Effector memory CD8-positive, alpha-beta T cell (primary cell): ENCODE results near the gene RAB15.
A peak's percentile ranks its signal among the peaks of the same experiment; 100 is the strongest.

Source experiments
- ATAC-seq: fragments of 150-1000 bp; cut with Tn5 transposase; replicated peaks from 2 replicates; pipeline ENCODE4 v1.10.0; 2021; ENCODE audit warnings: mild to moderate bottlenecking, moderate library complexity
- DNase-seq, 3 experiments: peaks; one replicate each; pipeline ENCODE4 v3.0.0; 2021
- H3K27ac Mint-ChIP-seq, 2 donors: one replicate each; pipeline ENCODE4 v1.8.0; 2022; ENCODE audit warnings: mild to moderate bottlenecking in 2 of 2, mixed read lengths in 2 of 2, moderate library complexity in 2 of 2
- H3K27me3 Mint-ChIP-seq, 2 donors: one replicate each; pipeline ENCODE4 v1.8.0; 2022; ENCODE audit warnings: mixed read lengths in 2 of 2
- H3K36me3 Mint-ChIP-seq: one replicate; pipeline ENCODE4 v1.8.0; 2022; ENCODE audit warnings: mild to moderate bottlenecking, moderate library complexity, mixed read lengths; ENCODE audit not compliant: insufficient read depth
- H3K4me1 Mint-ChIP-seq, 2 donors: one replicate each; pipeline ENCODE4 v1.8.0; 2022; ENCODE audit warnings: low read depth in 2 of 2, mixed read lengths in 2 of 2
- H3K4me3 Mint-ChIP-seq, 2 donors: one replicate each; pipeline ENCODE4 v1.8.0; 2022; ENCODE audit warnings: mild to moderate bottlenecking in 2 of 2, mixed read lengths in 2 of 2, moderate library complexity in 2 of 2
- H3K9me3 Mint-ChIP-seq, 2 donors: one replicate each; pipeline ENCODE4 v1.8.0; 2022; ENCODE audit warnings: mixed read lengths in 2 of 2

The RAB15 gene

GRCh38 chr14:64979336-64980074 is 7.4 kb upstream of the RAB15 start:
- Mint-ChIP-seq H3K4me3 (no peak overlapping the region), H3K27me3 (peaks cover 7 to 10% of the 10 kb centered on the region in 2 donors), H3K9me3 (no peaks in the 10 kb centered on the region), H3K27ac (no peak overlapping the region), H3K36me3 (no peaks in the 10 kb centered on the region), H3K4me1 (peaks cover 7 to 8% of the 10 kb centered on the region in 2 donors)
- ATAC-seq = no peak
- DNase-seq = no peak

- H3K27ac Mint-ChIP-seq = no peak overlapping the region
- H3K9me3 Mint-ChIP-seq = no peaks in the 10 kb centered on the region
- DNase-seq = no peak
- H3K36me3 Mint-ChIP-seq = peaks cover 2% of the 10 kb centered on the region
- no peaks in the 10 kb centered on the region for H3K27me3 Mint-ChIP-seq
- no peak for ATAC-seq
- no peak overlapping the region for H3K4me3 Mint-ChIP-seq
- peaks cover 0 to 11% of the 10 kb centered on the region in 2 donors for H3K4me1 Mint-ChIP-seq
Measured at GRCh38 chr14:64974563-64974962, 2.4 kb upstream of the RAB15 start.

GRCh38 chr14:64973826-64974225 is 1.7 kb upstream of the RAB15 start:
- DNase-seq = no peak
- peaks cover 2% of the 10 kb centered on the region for H3K36me3 Mint-ChIP-seq
- no peak overlapping the region for H3K4me3 Mint-ChIP-seq
- no peaks in the 10 kb centered on the region for H3K27me3 Mint-ChIP-seq
- peaks cover 0 to 11% of the 10 kb centered on the region in 2 donors for H3K4me1 Mint-ChIP-seq
- H3K27ac Mint-ChIP-seq = no peak overlapping the region
- no peaks in the 10 kb centered on the region for H3K9me3 Mint-ChIP-seq
- no peak for ATAC-seq

GRCh38 chr14:64973026-64973442 is 898 bp upstream of the RAB15 start:
- DNase-seq (no peak), ATAC-seq (no peak)
- H3K27ac Mint-ChIP-seq = peak overlapping the region in 1 of 2 donors; percentile 46
- no peaks in the 10 kb centered on the region for H3K27me3 Mint-ChIP-seq
- H3K4me1 Mint-ChIP-seq = peaks cover 0 to 11% of the 10 kb centered on the region in 2 donors
- peak overlapping the region; percentile 86 to 88 for H3K4me3 Mint-ChIP-seq
- peaks cover 2% of the 10 kb centered on the region for H3K36me3 Mint-ChIP-seq
- no peaks in the 10 kb centered on the region for H3K9me3 Mint-ChIP-seq

- Mint-ChIP-seq H3K4me1 (peaks cover 0 to 15% of the 10 kb centered on the region in 2 donors), H3K27ac (peak overlapping the region; percentile 16 to 75)
- ATAC-seq = no peak
Measured at GRCh38 chr14:64971491-64971942, 619 bp downstream of the RAB15 start.

GRCh38 chr14:64970776-64971477 is 1.2 kb downstream of the RAB15 start:
- ATAC-seq = no peak
- Mint-ChIP-seq H3K4me1 (peaks cover 0 to 15% of the 10 kb centered on the region in 2 donors), H3K27me3 (no peaks in the 10 kb centered on the region), H3K36me3 (peaks cover 2% of the 10 kb centered on the region), H3K4me3 (peak overlapping the region; percentile 71 to 75), H3K9me3 (no peaks in the 10 kb centered on the region), H3K27ac (peak overlapping the region; percentile 16 to 75)
- no peak for DNase-seq

More at GRCh38 chr14:64971491-64971942, 619 bp downstream of the RAB15 start:
- Mint-ChIP-seq H3K36me3 (peaks cover 2% of the 10 kb centered on the region), H3K9me3 (no peaks in the 10 kb centered on the region), H3K27me3 (no peaks in the 10 kb centered on the region), H3K4me3 (peak overlapping the region; percentile 71 to 75)
- DNase-seq = no peak

DNA sequence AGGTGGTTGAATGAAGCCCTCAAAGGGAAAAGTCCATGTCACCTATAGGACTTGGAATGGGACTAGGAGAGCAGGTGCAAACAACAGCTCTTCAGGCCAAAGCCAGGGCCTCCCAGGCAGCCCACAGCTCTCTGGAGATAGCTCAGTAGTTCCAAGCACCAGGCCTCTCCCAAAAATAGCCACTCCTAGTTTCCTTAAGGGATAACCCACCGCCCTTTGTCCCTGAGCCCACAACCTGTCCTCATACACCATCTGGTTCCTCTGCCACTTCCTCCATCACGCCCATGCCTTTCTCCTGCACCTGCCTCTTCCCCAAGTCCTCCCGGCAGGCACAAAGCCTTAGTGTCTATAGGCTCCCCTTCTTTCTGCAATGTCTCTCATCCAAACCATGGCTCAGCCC is 2.1 kb downstream of the RAB15 start:
- no peak for DNase-seq
- Mint-ChIP-seq H3K4me3 (no peak overlapping the region), H3K27ac (no peak overlapping the region), H3K4me1 (peaks cover 0 to 15% of the 10 kb centered on the region in 2 donors), H3K9me3 (no peaks in the 10 kb centered on the region), H3K27me3 (no peaks in the 10 kb centered on the region), H3K36me3 (peaks cover 2% of the 10 kb centered on the region)
- no peak for ATAC-seq

- no peak overlapping the region for H3K27ac Mint-ChIP-seq
- H3K27me3 Mint-ChIP-seq = no peaks in the 10 kb centered on the region
- peaks cover 0 to 15% of the 10 kb centered on the region in 2 donors for H3K4me1 Mint-ChIP-seq
- no peak for ATAC-seq
- H3K9me3 Mint-ChIP-seq = no peaks in the 10 kb centered on the region
- H3K4me3 Mint-ChIP-seq = no peak overlapping the region
- no peak for DNase-seq
- H3K36me3 Mint-ChIP-seq = peaks cover 1% of the 10 kb centered on the region
Measured at GRCh38 chr14:64968651-64969050, 3.5 kb downstream of the RAB15 start.

- peaks cover 0 to 15% of the 10 kb centered on the region in 2 donors for H3K4me1 Mint-ChIP-seq
- DNase-seq (no peak), ATAC-seq (no peak)
- H3K9me3 Mint-ChIP-seq = no peaks in the 10 kb centered on the region
- H3K36me3 Mint-ChIP-seq = no peaks in the 10 kb centered on the region
- H3K27me3 Mint-ChIP-seq = no peaks in the 10 kb centered on the region
- no peak overlapping the region for H3K4me3 Mint-ChIP-seq
- no peak overlapping the region for H3K27ac Mint-ChIP-seq
Measured at GRCh38 chr14:64968167-64968566, 4.0 kb downstream of the RAB15 start.

DNA sequence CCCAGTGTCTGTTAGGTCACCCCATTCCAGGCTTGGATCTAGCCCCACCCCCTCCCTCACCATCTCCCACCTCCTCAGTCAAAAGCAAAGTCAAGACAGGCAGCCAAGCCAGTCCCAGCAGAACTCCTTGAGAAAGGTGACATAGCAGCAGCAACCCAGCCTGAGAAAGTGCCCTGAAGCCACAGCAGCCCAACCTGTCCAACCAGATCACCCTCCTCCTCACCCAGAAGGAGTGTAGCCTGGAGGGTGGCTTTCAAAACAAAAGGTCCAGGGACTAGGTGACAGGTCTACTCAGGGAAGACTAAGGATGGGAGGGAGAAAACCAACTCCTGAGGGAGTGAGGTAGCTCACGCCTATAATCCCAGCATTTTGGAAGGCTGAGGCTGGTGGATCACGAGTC is 5.2 kb downstream of the RAB15 start:
- Mint-ChIP-seq H3K36me3 (no peaks in the 10 kb centered on the region), H3K27ac (no peak overlapping the region)
- no peak for ATAC-seq

GRCh38 chr14:64965356-64966000 is 6.7 kb downstream of the RAB15 start:
- DNase-seq (no peak), ATAC-seq (no peak)
- H3K27ac Mint-ChIP-seq = no peak overlapping the region
- no peaks in the 10 kb centered on the region for H3K27me3 Mint-ChIP-seq
- peaks cover 0 to 8% of the 10 kb centered on the region in 2 donors for H3K4me1 Mint-ChIP-seq
- no peaks in the 10 kb centered on the region for H3K9me3 Mint-ChIP-seq
- H3K4me3 Mint-ChIP-seq = no peak overlapping the region
- no peaks in the 10 kb centered on the region for H3K36me3 Mint-ChIP-seq

More for the DNA sequence above, 5.2 kb downstream of the RAB15 start:
- Mint-ChIP-seq H3K27me3 (no peaks in the 10 kb centered on the region), H3K4me3 (no peak overlapping the region), H3K4me1 (peaks cover 0 to 11% of the 10 kb centered on the region in 2 donors), H3K9me3 (no peaks in the 10 kb centered on the region)
- no peak for DNase-seq

DNA sequence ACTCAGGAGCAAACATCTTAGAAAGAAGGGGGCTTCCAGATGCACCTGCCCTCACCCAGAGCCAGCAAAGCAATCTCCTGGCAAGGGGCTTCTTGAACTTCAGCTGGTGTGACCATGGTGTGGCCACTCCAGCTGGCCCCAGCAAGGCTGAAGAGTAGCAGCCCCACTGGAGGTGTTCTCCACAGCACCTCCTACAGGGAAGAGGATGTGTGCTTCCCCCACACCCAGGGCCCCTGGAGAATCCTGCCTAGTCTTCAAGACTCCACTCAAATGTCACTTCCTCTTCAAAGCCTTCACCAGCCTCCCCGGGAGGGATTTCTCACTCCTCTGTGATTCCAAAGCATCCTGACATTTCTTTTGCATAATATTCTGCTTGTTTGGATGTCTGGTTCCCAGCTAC is 8.5 kb downstream of the RAB15 start:
- DNase-seq (no peak), ATAC-seq (no peak)
- no peak overlapping the region for H3K4me3 Mint-ChIP-seq
- no peaks in the 10 kb centered on the region for H3K36me3 Mint-ChIP-seq
- H3K9me3 Mint-ChIP-seq = no peaks in the 10 kb centered on the region
- H3K27ac Mint-ChIP-seq = peak overlapping the region; percentile 42 to 49
- H3K4me1 Mint-ChIP-seq = peaks cover 4 to 10% of the 10 kb centered on the region in 2 donors
- no peaks in the 10 kb centered on the region for H3K27me3 Mint-ChIP-seq

DNA sequence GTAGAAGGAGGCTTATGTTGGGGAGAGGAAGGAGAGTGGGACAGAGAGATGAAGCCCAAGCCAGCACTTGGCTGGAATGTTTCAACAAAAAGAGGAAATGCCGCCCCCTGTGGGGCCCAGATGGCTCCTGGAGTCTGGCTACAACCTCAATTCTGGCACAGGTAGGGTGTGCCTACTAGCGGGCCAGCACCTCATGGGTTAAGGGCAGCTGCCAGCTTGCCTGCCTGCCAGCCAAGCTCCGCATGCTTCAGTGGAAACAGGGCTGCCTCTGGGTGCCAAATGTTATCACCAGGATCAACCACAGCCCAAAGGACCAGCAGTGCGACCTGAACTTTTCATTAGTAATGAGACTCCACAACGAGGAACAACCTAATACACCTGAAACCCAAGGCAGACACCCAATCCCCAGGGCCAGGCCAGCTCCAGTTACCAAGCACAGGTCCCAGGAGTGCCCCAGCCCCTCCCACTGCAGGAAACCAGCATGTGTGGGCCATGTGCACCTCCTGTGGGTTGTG is 11.3 kb downstream of the RAB15 start:
- Mint-ChIP-seq H3K4me1 (peaks cover 4 to 6% of the 10 kb centered on the region in 2 donors), H3K9me3 (no peaks in the 10 kb centered on the region), H3K4me3 (no peak overlapping the region), H3K27ac (peak overlapping the region; percentile 16 to 79), H3K27me3 (no peaks in the 10 kb centered on the region), H3K36me3 (peaks cover 3% of the 10 kb centered on the region)
- ATAC-seq (peak; percentile 43), DNase-seq (no peak)
